ENCODE measurements around the gene KREMEN2. TPM values are rescaled to one million over a fixed set of nuclear protein-coding genes. Genes with fewer than 3 reads are reported as not detected.

Gene KREMEN2
- total and polyA plus RNA-seq, 2 of the 8 experiments (the other 6 are each of a cell fraction or from before 2014, with no cell fraction given), result 6.6 to 7.0 TPM

- WGBS, 2 experiments (ENCODE audit: extremely low coverage in 1 of 2, insufficient coverage in 1 of 2, insufficient read length in 1 of 2, insufficient replicate concordance in 2 of 2, low coverage in 1 of 2, low lambda C conversion rate in 2 of 2, missing lambda C conversion rate in 1 of 2), result 2% methylated on average over 21 of the region's 25 CpGs; no CpG with 5 or more reads in 1 of the 2 experiments
- Histone ChIP-seq H3K4ac (replicated peaks; ENCODE audit: insufficient read length, low read depth, low read length) (peak overlapping the region; percentile 44), H3K79me1 (ENCODE audit: low read depth, low read length) (no peaks in the 10 kb centered on the region; the same call in 1 of the 2 replicates), H3K4me3 (ENCODE audit: extremely low read depth in 1 of 4, insufficient read depth in 2 of 4, low read depth in 3 of 4, low read length in 4 of 4) (peak overlapping the region; percentile 38 to 65 (median 56)), H3K56ac (replicated peaks; ENCODE audit: insufficient read length, low read depth, low read length) (peak overlapping the region; percentile 64), H3K23ac (ENCODE audit: insufficient read length) (no peak overlapping the region), H2BK5ac (ENCODE audit: low read depth, low read length) (peak overlapping the region; percentile 12; the same call in 1 of the 2 replicates), H3K14ac (ENCODE audit: insufficient read length) (no peak overlapping the region), H3K9ac (replicated peaks in 1 of 4; ENCODE audit: extremely low read depth in 1 of 4, low read depth in 3 of 4, low read length in 3 of 4) (peak overlapping the region in 2 of 4 experiments; percentile 5 to 20; a peak in 3 of 7 replicates), H3K36me3 (ENCODE audit: control insufficient read depth in 2 of 4, insufficient read depth in 4 of 4, low read length in 3 of 4) (peaks cover 0 to 3% (median 0%) of the 10 kb centered on the region in 4 experiments; a peak in 1 of 8 replicates), H3K79me2 (ENCODE audit: control insufficient read depth in 1 of 2, insufficient read depth in 2 of 2, low read length in 2 of 2) (peaks cover 0 to 6% of the 10 kb centered on the region in 2 experiments; a peak in 1 of 4 replicates), H4K8ac (ENCODE audit: extremely low read depth, insufficient read depth, low read length) (peak overlapping the region; percentile 68; the same call in 1 of the 2 replicates), H2BK120ac (replicated peaks; ENCODE audit: low read depth, low read length) (peak overlapping the region; percentile 38), H2AFZ (ENCODE audit: low read length) (no peak overlapping the region), H2BK15ac (ENCODE audit: low read length) (no peak overlapping the region), H4K5ac (ENCODE audit: insufficient read length, low read depth, low read length) (peak overlapping the region; percentile 62), H4K91ac (replicated peaks; ENCODE audit: insufficient read length, low read length) (peak overlapping the region; percentile 42), H3K27ac (ENCODE audit: low read depth, low read length) (0 out of 2 replicates have a peak overlapping the region, but pooled peaks have one; percentile 1), H2BK12ac (ENCODE audit: low read depth, low read length) (no peak overlapping the region), H3K27me3 (replicated peaks in 1 of 4; ENCODE audit: control insufficient read depth in 3 of 4, extremely low read depth in 1 of 4, insufficient read depth in 3 of 4, low read length in 3 of 4) (no peaks in the 10 kb centered on the region), H3K9me3 (ENCODE audit: insufficient read depth in 2 of 2, low read depth in 1 of 2, low read length in 1 of 2) (no peaks in the 10 kb centered on the region), H2BK20ac (ENCODE audit: low read length) (no peak overlapping the region), H3K18ac (ENCODE audit: extremely low read depth, low read length) (peak overlapping the region; percentile 64), H3K23me2 (ENCODE audit: low read depth, low read length) (peaks cover 16% of the 10 kb centered on the region), H3K4me2 (ENCODE audit: insufficient read depth in 1 of 2, low read depth in 2 of 2, low read length in 2 of 2) (peak overlapping the region; percentile 64 to 88), H2AK5ac (ENCODE audit: low read depth, low read length) (no peak overlapping the region), H4K20me1 (replicated peaks in 1 of 2; ENCODE audit: control insufficient read depth in 1 of 2, insufficient read depth in 2 of 2, low read length in 2 of 2) (no peaks in the 10 kb centered on the region), H3K4me1 (replicated peaks in 1 of 4; ENCODE audit: control insufficient read depth in 3 of 4, insufficient read depth in 4 of 4, low read length in 3 of 4) (peaks cover 14 to 40% (median 33%) of the 10 kb centered on the region in 4 experiments)
- no peak for DNase-seq (ENCODE audit: low read depth in 1 of 2, low spot score in 2 of 2)
- FAIRE-seq, result no peak
- ChIA-PET POLR2A (ENCODE audit: partially characterized antibody) (interaction anchor here (0.8 to 35.7 kb wide), 10 partner anchors 8 to 122 kb away, joined by 3 to 1808 read pairs (median 6); partner anchors contain the start of genes BICDL2, CLDN6, CLDN9 and HCFC1R1), CTCF (ENCODE audit: partially characterized antibody) (interaction anchor here (0.6 to 17.3 kb wide), 6 partner anchors 23 to 854 kb away, joined by 3 to 639 read pairs (median 4); partner anchors contain the start of genes BICDL2, CLDN6, HCFC1R1 and THOC6)
- TF ChIP-seq MAX (IDR thresholded peaks at IDR 0.05) (peak; percentile 79), RFX5 (IDR thresholded peaks at IDR 0.05; ENCODE audit: borderline replicate concordance, low read depth, low read length) (no peak), USF2 (IDR thresholded peaks at IDR 0.05; ENCODE audit: low read length) (peak; percentile 58), YY1 (IDR thresholded peaks at IDR 0.05; ENCODE audit: low read depth, low read length) (peak; percentile 44; the same call in 1 of the 2 replicates), TAF1 (IDR thresholded peaks at IDR 0.05; ENCODE audit: low read depth, low read length) (peak; percentile 28; the same call in 1 of the 2 replicates), ATF2 (IDR thresholded peaks at IDR 0.05; ENCODE audit: low read length) (no peak), ASH2L (IDR thresholded peaks at IDR 0.05; ENCODE audit: low read length) (peak; percentile 24), TBP (IDR thresholded peaks at IDR 0.05; ENCODE audit: low read depth, low read length) (peak; percentile 21; the same call in 1 of the 2 replicates)
Observed at GRCh38 chr16:3004781-3005284, 40.8 kb downstream of the KREMEN2 start.
